ENCODE data around the gene PFDN2.
"Not testable (repeated sequence)": the region's sequence is repeated elsewhere in the genome, so short reads cannot be mapped to it uniquely, and the experiment has no call there.

The PFDN2 gene

DNA sequence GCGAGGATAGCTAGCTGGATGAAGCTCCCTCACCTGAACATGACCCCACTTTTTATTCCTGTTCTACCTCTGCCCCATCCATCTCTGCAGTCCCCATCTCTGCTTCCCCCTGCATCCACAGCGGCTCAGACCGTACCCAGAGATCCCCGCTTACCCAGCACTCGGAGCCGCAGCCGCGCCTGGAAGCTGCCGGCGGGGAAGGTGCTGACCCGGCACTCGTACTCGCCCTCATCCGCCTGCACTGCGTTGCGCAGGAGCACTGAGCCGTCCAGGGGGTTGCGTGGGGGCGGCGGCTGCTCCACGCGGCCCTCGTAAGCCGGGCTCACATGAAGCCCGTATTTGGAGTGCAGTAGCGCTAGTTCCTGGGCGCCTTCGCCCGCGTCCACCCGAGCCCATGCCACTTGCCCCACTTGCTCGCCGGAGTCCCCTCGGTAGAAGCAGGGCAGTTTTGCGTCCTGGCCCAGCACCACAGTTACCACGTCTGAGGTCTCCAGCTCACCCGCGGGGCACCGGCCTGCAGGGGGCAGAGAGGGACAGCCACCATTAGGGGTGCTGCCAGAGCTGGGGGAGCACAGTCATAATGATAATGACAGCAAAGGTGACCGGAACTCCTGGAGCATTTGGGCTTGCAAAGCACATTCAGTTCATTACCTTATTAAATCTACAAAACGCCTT lies 38.3 kb downstream of the PFDN2 start:
- no peak for DNase-seq

DNA sequence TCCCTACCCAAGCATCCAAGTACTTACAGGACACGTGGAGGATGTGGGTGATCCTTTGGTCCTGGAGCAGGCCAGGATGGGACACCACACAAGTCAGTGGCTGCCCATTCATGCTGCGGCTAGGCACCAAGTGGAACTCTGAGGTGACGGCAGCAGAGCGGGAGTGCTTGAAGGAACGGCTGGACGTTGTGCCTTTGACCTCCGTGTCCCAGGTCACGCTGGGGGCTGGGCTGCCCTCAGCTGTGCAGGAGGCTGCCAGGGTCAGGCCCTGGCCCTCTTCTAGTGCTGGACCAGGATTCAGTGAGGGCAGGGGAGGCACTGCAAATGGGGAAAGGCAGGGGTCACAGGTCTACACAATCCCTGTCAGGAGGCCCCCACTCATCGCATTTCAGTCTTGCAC lies 40.4 kb downstream of the PFDN2 start:
- DNase-seq: no peak

DNA sequence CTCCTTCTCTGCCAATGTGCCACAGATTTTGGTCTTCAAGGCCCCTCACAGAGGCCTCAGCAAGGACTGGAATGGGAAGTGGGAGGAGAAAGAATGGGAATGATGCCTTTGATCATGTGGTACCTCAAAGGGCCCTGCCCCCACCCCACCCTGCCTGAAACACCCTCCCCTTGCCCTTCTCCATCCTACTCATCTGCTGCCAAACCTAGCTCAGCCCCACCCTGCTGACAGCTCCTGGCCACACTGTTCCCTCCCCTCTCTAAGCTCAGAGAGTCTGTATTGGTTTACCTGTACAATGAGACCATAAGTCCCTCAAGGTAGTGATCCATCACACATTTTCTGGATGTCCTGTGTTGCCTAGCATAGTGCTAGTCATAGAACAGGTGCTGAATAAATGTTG lies 41.4 kb downstream of the PFDN2 start:
- DNase-seq: no peak

DNA sequence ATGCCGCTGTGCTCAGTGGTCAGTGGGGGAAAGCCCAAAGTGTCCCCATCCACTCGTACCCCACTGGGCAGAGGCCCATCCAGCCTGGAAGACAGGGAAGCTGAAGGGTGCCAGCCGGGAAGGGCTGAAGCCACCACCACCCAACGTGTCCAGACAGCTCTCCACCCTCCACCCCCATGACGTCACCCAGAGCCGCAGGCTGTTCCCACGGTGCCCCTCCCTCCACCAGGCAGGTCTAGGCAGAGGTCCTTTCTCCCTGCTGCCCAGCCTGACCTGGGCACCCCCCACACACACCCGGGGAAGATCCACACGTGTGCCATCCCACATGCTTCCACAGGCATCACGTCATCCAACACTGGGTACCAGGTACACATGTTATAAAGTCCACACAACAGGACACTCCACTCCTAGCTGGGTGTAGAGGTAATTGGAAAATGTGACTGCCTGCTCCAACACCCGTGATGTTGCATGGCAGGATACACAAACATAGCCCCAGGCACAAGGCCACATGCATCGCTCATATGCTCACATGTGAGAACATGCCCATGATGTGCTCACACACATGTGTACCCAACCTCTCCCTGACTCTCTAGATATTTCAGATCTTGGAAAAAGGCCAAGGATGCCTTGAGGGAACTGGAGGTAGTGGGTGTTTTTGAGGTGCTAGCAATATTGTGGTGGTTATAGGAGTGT lies 43.0 kb downstream of the PFDN2 start:
- no peak for DNase-seq

DNA sequence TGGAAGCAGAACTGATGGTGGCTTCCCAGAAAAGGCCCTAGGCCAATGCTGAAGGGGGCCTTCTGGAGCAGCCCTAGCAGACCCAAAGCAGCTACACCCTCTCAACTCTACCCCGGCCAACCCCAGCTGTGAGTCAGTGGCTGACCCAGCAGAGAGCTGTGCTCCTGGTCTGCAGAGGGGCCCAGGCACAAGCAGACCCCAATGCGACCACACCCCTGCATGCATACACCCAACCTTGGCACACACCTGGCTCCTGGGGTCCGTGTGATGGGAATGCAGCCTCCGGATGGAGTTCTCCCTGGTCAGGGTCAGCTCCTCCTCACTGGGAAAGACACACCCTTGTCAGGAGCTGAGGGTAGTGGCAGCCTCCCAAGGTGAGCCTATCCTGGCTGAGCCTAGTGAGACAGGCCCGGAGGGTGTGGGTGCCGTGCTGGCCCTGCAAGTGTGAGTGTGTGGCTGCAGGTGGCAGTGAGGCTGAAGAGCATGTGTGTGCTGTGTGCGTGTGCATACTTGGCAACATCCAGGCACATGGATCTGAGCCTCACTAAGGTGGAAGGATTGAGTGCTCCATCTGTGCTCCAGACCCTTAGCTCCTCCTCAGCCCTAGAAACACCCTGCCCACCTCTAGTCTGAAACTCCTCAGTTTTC lies 44.2 kb downstream of the PFDN2 start:
- no peak for DNase-seq

DNA sequence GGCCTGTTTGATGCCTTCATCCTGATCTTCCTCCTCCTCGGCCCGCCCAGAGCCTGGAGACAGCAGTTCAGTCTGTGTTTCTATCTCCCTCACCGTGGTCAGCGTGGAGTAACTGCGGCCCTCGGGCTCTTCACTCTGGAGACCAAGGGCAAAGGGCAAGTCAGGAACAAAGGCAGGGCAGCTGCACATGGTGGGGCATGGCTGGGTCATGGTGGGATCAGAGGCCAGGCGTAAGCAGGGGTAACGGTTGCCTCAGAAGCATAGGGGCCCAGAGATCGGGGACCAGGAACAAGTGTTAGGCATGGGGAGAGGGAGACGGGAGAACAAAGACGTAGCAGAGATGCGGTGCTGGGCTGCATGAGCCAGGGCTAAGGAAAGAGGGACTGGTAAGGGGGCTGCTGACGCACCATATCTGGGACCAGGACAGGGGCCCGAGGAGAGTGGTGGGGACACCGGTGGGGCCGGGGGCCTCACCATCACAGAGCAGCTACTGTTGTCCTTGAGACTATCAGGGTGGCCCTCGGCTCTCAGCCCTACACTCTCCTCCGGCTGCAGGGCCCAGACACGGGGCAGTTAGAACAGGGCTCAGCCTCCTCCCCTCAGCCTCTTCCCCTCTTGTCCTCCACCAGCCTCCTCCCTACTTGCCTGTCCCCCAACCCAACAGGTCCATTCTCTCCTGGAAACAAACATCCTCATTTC lies 44.9 kb downstream of the PFDN2 start:
- no peak for DNase-seq

DNA sequence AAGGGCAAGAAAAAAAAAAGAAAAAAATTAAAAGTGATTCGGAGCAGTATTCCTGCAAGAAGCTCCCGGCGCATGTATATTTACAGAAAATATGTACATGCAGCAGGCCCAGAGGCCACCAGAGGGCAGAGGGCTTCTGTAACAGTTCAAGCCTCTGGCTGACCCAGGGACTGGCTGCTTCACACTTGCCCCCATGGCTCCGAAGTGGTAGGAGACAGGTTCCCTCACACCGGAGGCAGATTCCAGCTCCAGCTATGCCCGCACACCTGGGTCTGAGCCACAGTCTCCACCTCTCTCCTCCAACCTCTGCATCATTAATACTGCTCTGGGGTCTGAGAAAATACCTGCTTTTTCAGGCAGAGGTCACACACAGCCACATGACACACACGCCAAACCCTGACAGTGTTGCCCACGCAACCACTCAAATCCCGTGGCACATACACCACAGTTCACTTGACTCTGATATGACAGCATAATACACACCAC lies 45.9 kb downstream of the PFDN2 start:
- DNase-seq: no peak

DNA sequence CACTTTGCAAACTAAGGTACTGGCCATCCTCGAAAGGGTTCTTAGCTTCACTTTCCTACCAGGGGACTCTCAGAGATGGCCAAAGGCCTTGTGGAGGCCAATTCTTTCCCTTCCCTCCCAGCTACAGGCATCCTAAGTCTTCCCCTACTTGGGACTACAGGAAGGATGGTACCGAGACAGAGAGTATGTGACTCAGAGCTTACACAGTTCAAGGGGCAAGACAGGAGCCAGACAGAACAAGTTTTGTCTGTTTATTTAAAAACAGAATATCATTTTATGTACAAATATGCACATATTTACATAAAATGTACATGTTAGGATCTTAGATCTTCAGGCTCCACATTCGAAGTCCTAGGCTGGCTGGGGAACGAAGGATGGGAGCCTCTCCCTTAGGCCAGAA lies 47.1 kb downstream of the PFDN2 start:
- DNase-seq: no peak

DNA sequence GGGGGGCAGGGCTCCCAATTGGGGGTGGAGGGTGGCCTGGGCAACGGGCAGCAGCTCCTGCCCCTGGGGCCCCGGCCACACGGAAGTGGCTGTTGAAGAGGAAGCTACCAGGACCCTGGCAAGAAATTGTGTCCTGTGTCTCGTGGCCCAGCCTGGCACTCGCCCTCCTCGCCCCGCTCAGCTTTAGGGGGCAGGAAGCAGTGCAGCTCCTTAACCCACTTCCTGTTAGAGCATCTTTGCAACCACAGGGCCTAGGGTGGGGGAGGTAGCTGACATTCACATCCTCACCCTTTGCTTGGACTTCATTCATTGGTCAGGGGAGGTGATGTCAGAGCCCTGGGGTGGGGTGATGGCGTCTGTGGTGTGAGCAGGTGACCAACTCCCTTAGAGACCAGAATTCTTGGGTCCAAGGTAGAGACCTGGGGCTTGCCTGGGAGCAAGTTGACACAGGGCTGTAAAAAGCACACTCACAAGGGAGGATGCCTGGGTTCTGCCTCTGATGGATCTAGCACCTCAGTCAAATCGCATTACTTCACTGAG lies 48.0 kb downstream of the PFDN2 start, which contains the start of gene ARHGAP30:
TSS of gene ARHGAP30 (minus strand) at position 161 of the 540 bp plus-strand sequence. CDS start 267 bp downstream, outside the sequence.
- DNase-seq: no peak

DNA sequence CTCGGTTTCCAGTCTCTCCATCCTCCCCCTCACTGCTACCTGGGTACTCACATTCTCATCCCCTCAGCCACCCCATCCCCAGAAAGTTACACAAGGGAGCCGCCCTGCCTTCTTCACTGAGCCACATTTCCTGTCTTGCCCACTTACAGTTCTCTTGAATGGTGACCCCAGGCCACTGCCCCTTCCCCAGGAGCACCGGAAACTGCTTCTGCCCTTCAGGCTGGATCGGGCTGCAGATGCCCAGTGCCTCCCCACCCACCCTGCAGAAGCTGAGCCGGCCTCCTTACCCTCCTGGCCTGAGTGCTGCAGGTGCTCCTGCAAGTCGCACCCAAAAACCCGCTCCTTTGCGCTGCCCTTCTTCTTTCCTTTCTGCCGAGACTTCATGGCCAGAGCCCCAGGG lies 48.6 kb downstream of the PFDN2 start:
- no peak for DNase-seq

DNA sequence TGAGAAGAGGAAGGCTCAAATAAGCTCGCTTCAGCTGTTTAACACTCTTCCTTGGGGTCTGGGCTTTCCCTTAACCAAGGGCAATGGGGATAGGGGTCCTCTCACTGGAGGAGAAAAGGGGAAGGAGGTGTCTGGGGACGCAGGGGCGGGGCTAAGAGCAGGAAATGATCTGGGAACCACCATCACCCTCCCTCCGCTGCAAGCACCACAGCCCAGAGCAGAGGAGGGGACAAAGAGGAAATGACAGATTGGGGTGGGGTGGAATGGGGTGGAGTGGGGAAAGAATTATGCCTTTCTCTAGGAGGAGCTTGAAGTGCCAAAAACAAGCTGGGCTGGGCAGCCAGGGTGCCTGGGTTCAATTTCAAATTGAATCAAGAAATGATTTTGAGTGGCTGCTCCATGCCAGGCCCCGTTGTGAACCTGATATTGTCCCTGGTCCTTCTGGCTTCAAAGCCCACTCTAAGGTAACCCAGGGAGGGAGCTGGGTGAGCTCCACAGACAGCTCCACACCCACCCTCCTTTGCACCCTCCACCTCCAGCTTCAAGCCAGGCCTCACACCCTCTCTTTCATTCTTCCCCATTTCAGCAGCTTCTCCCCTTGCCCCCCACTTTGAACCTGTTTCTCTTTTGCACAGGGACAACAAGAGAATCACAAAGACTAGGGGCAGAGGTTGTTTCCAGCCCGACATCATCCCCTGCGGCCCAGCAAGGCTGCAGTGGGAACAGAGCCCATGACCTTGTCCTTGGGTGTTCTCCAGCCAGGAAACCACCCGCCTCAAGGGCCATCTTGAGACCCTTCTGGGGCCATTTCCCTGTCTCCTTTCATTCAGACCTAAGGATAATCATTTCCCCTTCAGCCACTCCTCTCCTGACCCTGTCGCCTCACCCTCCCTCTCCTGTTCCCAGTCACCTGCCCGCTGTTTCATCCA lies 49.3 kb downstream of the PFDN2 start:
- DNase-seq: no peak

DNA sequence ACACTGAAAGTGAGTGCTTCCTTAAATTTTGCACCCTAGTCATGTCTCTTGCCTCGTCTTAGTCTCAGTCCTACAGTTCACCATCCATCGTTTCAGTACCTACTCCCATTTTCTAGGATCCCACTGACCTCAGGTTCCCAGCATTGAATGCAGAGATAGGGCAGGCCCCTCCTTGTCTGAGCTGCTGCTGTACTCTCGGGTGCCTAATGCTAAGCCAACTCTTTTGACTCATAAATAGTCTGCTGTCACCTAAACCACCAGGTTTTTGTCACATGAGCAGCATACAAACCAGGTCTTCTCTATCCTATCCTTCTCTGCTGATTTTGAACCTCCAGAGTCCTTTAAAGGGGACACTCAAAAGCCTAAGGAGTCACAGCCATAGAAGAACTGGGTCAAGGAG lies 51.1 kb downstream of the PFDN2 start:
- no peak for DNase-seq

DNA sequence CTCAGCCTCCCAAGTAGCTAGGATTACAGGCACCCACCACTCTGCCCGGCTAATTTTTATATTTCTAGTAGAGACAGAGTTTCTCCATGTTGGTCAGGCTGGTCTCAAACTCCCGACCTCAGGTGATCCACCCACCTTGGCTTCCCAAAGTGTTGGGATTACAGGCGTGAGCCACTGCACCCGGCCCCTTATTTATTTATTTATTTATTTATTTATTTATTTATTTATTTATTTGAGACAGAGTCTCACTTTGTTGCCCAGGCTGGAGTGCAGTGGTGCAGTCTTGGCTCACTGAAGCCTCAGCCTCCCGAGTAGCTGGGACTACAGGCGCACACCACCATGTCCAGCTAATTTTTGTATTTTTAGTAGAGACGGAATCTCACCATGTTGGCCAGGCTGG lies 52.2 kb downstream of the PFDN2 start:
- not testable (repeated sequence) for DNase-seq

DNA sequence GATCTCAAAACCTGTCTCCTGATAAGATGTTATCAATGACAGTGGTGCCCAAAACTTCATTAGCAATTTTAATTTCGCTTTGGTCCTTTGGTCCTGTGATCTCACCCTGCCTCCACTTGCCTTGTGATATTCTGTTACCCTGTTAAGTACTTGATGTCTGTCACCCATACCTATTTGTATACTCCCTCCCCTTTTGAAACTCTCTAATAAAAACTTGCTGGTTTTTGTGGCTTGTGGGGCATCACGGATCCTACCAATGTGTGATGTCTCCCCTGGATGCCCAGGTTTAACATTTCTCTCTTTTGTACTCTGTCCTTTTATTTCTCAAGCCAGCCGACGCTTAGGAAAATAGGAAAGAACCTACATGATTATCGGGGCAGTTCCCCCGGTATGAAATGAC lies 53.9 kb downstream of the PFDN2 start:
- not testable (repeated sequence) for DNase-seq

DNA sequence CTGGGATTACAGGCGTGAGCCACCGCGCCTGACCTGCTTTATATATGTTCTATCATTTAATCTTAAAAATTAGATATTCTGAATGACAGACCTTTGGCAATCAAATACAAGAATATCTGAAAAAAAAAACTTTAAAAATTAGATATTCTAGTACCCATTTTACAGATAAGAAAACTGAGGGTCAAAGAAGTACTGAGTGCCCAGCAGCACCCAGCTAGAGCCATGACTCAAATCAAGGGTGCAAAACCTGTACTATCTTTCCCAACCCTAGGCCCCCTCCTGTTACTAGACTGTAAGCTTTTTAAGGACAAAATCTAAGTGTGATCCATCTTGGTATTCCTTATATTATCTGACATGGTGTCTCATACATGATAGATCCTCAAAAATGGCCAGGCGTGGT lies 56.4 kb downstream of the PFDN2 start:
- no peak for DNase-seq

DNA sequence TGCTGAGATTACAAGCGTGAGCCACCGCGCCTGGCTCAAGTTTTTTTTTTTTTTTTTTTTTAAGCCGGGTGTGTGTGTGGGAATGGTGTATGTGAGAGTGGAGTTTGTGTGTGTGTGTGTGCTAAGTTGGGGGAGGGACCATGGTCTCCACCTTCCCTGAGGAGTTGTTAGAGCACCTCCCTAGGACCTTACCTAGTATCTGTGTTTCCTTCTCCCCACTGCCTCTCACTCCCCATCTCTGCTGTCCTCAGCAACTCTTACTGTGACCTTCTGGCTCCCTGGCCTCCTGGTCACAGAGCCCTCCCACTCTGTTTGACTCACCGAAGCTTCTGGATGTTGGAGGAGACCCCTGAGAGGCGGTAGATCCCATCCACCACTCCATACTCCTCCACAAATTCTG lies 58.5 kb downstream of the PFDN2 start:
- no peak for DNase-seq

DNA sequence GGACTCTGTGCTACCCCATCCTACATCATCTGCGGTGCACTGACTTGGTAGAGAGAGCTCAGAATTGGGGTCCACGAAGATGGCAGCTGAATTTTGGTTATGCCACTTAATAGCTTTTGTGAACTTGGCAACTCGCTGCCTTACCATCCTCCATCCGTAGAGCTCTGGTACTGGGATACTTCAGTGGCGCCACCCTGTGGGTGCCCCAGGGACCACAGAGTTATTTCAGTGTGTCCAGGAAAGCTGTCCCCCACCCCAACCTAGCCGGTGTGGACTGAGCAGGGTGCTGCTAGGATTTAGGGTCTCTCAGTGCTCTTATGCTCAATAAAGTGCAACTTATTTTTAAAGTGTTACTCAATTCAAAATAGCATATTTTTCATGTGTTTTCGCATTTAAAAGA lies 63.0 kb downstream of the PFDN2 start:
- no peak for DNase-seq

DNA sequence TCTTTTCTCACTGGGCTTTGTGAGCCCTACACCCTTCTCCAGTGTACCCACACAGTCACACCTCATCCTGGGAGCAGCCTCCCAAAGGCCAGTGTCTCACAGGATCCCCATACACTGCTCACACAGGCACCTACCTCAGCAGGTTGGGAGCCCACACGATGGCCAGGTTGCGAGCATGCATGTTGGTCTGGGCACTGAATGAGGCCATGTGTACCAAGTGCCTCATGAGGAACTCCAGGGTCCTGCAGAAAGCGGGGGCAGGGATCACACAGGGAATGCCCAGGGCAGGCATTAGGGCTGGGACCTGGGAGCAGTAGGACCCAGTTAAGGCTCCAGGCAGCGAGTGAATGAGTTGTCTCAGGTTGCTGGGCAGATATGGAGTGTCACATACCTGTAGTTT lies 63.6 kb downstream of the PFDN2 start:
- no peak for DNase-seq

DNA sequence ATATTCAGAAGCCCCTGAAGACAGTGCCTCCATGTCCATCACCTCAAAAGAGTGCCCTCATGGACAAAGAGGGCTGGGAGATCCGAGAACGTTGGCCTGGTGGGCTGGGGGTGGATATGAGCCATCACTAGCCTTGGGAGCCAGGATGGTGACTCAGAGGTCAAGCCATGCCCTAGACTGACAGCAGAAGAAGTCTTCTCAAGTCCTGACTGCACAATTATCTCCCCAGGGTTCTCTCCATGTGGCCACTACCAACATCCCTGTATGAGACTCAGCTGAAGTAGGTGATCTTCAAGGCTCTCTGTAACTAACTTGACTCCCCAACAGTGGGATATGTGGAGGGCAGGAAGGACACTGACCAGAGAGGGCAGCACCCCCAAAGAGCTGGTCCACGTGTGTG lies 64.9 kb downstream of the PFDN2 start:
- DNase-seq: no peak

DNA sequence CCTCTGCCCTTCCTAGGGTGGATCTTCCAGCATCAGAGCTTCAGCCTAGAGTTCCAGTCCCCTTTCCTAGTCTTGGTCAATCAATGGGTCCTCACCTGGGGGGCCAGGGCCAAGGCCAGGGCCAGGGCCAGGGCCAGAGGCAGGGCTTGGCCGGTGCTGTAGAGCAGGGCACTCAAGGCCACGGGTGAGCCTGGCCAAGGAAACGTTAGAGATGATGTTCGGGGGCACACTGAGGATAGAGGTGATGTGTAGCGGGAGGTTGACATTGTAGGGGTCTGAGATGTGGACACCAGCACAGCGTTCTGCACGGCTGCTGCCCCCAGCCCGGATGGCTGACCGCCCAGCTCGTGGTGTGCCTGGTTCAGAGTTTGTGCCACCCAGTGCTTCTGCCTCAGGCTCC lies 66.6 kb downstream of the PFDN2 start:
- DNase-seq: no peak
